GM12878 (cell line): ENCODE results near the gene SRRM5.

Experiments
- ASH2L ChIP-seq: fragments of 300-600, 200-600 bp; sonication (generic); IDR thresholded peaks from 2 replicates; pipeline ENCODE4 v1.6.1; 2017; ENCODE audit warnings: low read depth, mild to moderate bottlenecking, borderline replicate concordance
- YY1 ChIP-seq: IDR thresholded peaks from 2 replicates; pipeline ENCODE4 v1.6.1; 2011; ENCODE audit warnings: low read depth, mild to moderate bottlenecking, low read length

DNA sequence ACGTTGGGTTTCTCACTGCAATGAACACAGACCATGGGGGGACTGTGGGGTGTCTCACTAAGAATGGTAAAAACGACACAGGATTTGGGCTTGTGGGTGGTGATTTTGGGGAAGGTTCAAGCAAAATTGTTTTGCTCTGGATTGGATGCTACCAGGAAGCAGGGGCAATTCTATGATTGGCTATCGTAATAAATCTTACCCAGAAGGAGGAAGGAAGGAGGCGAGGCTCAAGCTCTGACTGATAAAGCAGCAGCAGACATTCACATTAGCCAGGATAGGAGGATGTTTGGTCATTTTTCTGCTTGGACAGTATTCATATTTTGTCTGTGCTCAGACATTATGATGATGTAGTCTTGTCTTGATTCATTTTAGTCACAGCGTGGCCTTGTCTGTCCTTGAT lies 14.0 kb upstream of the SRRM5 start:
- TF ChIP-seq ASH2L (no peak), YY1 (no peak)
